ENCODE results near the gene CORO2B. TPM values are rescaled to one million over a fixed set of nuclear protein-coding genes. Genes with fewer than 3 reads are reported as not detected.

CORO2B gene
- total RNA-seq, 1 experiment from 2014 or later: 0.59 TPM

GRCh38 chr15:68564173-68564572 lies 14.6 kb upstream of the CORO2B start:
- Histone ChIP-seq H3K27ac (no peak overlapping the region), H3K4me1 (replicated peaks; ENCODE audit: insufficient read depth) (no peaks in the 10 kb centered on the region), H3K9me2 (ENCODE audit: insufficient read depth) (no peaks in the 10 kb centered on the region), H3K4me3 (no peak overlapping the region), H3K27me3 (ENCODE audit: insufficient read depth, low read depth) (no peaks in the 10 kb centered on the region), H3F3A (ENCODE audit: insufficient read depth, low read depth) (no peaks in the 10 kb centered on the region), H3K36me3 (ENCODE audit: low read depth) (no peaks in the 10 kb centered on the region), H3K4me2 (no peak overlapping the region), H4K20me1 (ENCODE audit: insufficient read depth) (no peaks in the 10 kb centered on the region), H3K9me3 (ENCODE audit: insufficient read depth, low read depth) (no peaks in the 10 kb centered on the region), H2AFZ (no peak overlapping the region), H3K79me2 (ENCODE audit: low read depth) (no peaks in the 10 kb centered on the region)
- intact Hi-C loops (cut with micrococcal nuclease; ENCODE audit: unreplicated experiment): no loop called here
- BruUV-seq (replicated peaks): no TSS peak
- CTCF ChIA-PET: no interaction called here
- POLR2A ChIA-PET (ENCODE audit: unreplicated experiment): no interaction called here
- no peak for DNase-seq
- TF ChIP-seq CTCF (conservative IDR thresholded peaks at IDR 0.05): no peak
- TF ChIP-seq EZH2 (IDR thresholded peaks at IDR 0.05; ENCODE audit: low read depth): no peak

DNA sequence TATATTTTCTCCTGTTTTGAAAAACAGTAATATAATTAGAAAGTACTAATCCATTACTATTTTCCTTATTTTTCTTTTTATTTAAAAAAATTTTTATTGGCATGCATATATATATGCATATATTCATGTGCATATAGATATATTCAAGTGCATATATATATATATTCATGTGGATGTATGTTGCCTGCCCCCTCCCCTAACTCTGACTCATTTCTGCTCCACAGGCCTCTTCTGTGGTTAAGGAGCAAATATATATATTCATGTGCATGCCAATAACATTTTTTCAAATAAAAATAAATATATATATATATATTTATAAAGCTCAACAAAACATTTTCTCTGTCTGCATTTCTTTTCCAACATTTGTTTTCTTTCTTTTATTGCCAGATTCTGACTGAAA lies 13.6 kb upstream of the CORO2B start:
- no peaks in the 10 kb centered on the region for H3K9me3 ChIP-seq (ENCODE audit: insufficient read depth, low read depth)
- no peaks in the 10 kb centered on the region for H4K20me1 ChIP-seq (ENCODE audit: insufficient read depth)
- no peak overlapping the region for H3K4me2 ChIP-seq
- POLR2A ChIA-PET (ENCODE audit: unreplicated experiment): no interaction called here
- DNase-seq: no peak
- H3F3A ChIP-seq (ENCODE audit: insufficient read depth, low read depth): no peaks in the 10 kb centered on the region
- H3K9me2 ChIP-seq (ENCODE audit: insufficient read depth): no peaks in the 10 kb centered on the region
- no TSS peak for BruUV-seq (replicated peaks)
- H2AFZ ChIP-seq: no peak overlapping the region
- TF ChIP-seq EZH2 (IDR thresholded peaks at IDR 0.05; ENCODE audit: low read depth) (no peak), CTCF (conservative IDR thresholded peaks at IDR 0.05) (no peak)
- no peak overlapping the region for H3K4me3 ChIP-seq
- H3K36me3 ChIP-seq (ENCODE audit: low read depth): no peaks in the 10 kb centered on the region
- H3K27me3 ChIP-seq (ENCODE audit: insufficient read depth, low read depth): no peaks in the 10 kb centered on the region
- no peak overlapping the region for H3K27ac ChIP-seq
- H3K4me1 ChIP-seq (replicated peaks; ENCODE audit: insufficient read depth): no peaks in the 10 kb centered on the region
- intact Hi-C loops (cut with micrococcal nuclease; ENCODE audit: unreplicated experiment): no loop called here
- CTCF ChIA-PET: interaction anchor here (0.7 kb wide), 1 partner anchor 20 kb away, joined by 3 read pairs; no protein-coding TSS in a partner anchor
- no peaks in the 10 kb centered on the region for H3K79me2 ChIP-seq (ENCODE audit: low read depth)

GRCh38 chr15:68565726-68566125 lies 13.1 kb upstream of the CORO2B start:
- H3K9me2 ChIP-seq (ENCODE audit: insufficient read depth): no peaks in the 10 kb centered on the region
- no peaks in the 10 kb centered on the region for H3K9me3 ChIP-seq (ENCODE audit: insufficient read depth, low read depth)
- H3K27me3 ChIP-seq (ENCODE audit: insufficient read depth, low read depth): no peaks in the 10 kb centered on the region
- no peak overlapping the region for H3K27ac ChIP-seq
- H3K4me2 ChIP-seq: no peak overlapping the region
- DNase-seq: no peak
- H3K4me3 ChIP-seq: no peak overlapping the region
- TF ChIP-seq CTCF (conservative IDR thresholded peaks at IDR 0.05) (no peak), EZH2 (IDR thresholded peaks at IDR 0.05; ENCODE audit: low read depth) (no peak)
- BruUV-seq (replicated peaks): no TSS peak
- H2AFZ ChIP-seq: no peak overlapping the region
- no peaks in the 10 kb centered on the region for H3K79me2 ChIP-seq (ENCODE audit: low read depth)
- intact Hi-C loops (cut with micrococcal nuclease; ENCODE audit: unreplicated experiment): no loop called here
- H4K20me1 ChIP-seq (ENCODE audit: insufficient read depth): no peaks in the 10 kb centered on the region
- POLR2A ChIA-PET (ENCODE audit: unreplicated experiment): no interaction called here
- no peaks in the 10 kb centered on the region for H3F3A ChIP-seq (ENCODE audit: insufficient read depth, low read depth)
- H3K4me1 ChIP-seq (replicated peaks; ENCODE audit: insufficient read depth): no peaks in the 10 kb centered on the region
- CTCF ChIA-PET: no interaction called here
- H3K36me3 ChIP-seq (ENCODE audit: low read depth): no peaks in the 10 kb centered on the region

Data from PC-9 (cell line).